ENCODE data around the gene CDCP1. TPM values are rescaled to one million over a fixed set of nuclear protein-coding genes. Genes with fewer than 3 reads are reported as not detected.

Gene CDCP1
- total RNA-seq, 1 donor, result 7.6 TPM

- Histone ChIP-seq H4K20me1 (ENCODE audit: insufficient read depth, low read length) (no peaks in the 10 kb centered on the region), H3K4me2 (ENCODE audit: insufficient read depth, low read length) (no peak overlapping the region), H3K27ac (ENCODE audit: low read depth, low read length) (no peak overlapping the region), H3K4me1 (ENCODE audit: insufficient read depth, low read length) (peaks cover 16% of the 10 kb centered on the region), H3K27me3 (ENCODE audit: insufficient read depth, low read length) (no peaks in the 10 kb centered on the region), H3K79me2 (ENCODE audit: insufficient read depth, low read length) (no peaks in the 10 kb centered on the region), H2AFZ (ENCODE audit: low read length) (no peak overlapping the region), H3K36me3 (ENCODE audit: insufficient read depth, low read length) (no peaks in the 10 kb centered on the region), H3K4me3 (ENCODE audit: insufficient read depth, low read length) (no peak overlapping the region), H3K9me3 (ENCODE audit: low read depth, low read length) (no peaks in the 10 kb centered on the region)
- TF ChIP-seq CTCF (IDR thresholded peaks at IDR 0.05; ENCODE audit: extremely low read depth, low read depth, low read length), result no peak
- no peak for DNase-seq (ENCODE audit: insufficient read length, low spot score, missing footprints)
Observed at GRCh38 chr3:45185461-45185860, 39.3 kb upstream of the CDCP1 start.

- Histone ChIP-seq H3K9me3 (ENCODE audit: low read depth, low read length) (no peaks in the 10 kb centered on the region), H4K20me1 (ENCODE audit: insufficient read depth, low read length) (no peaks in the 10 kb centered on the region), H3K27ac (ENCODE audit: low read depth, low read length) (no peak overlapping the region), H3K27me3 (ENCODE audit: insufficient read depth, low read length) (no peaks in the 10 kb centered on the region), H3K4me1 (ENCODE audit: insufficient read depth, low read length) (peaks cover 20% of the 10 kb centered on the region), H3K4me2 (ENCODE audit: insufficient read depth, low read length) (no peak overlapping the region), H3K36me3 (ENCODE audit: insufficient read depth, low read length) (no peaks in the 10 kb centered on the region), H2AFZ (ENCODE audit: low read length) (no peak overlapping the region), H3K79me2 (ENCODE audit: insufficient read depth, low read length) (no peaks in the 10 kb centered on the region), H3K4me3 (ENCODE audit: insufficient read depth, low read length) (no peak overlapping the region)
- TF ChIP-seq CTCF (IDR thresholded peaks at IDR 0.05; ENCODE audit: extremely low read depth, low read depth, low read length), result no peak
- DNase-seq (ENCODE audit: insufficient read length, low spot score, missing footprints), result no peak
Observed at GRCh38 chr3:45185052-45185451, 38.9 kb upstream of the CDCP1 start.

- Histone ChIP-seq H3K36me3 (ENCODE audit: insufficient read depth, low read length) (no peaks in the 10 kb centered on the region), H3K4me2 (ENCODE audit: insufficient read depth, low read length) (no peak overlapping the region), H3K9me3 (ENCODE audit: low read depth, low read length) (no peaks in the 10 kb centered on the region), H2AFZ (ENCODE audit: low read length) (no peak overlapping the region), H3K79me2 (ENCODE audit: insufficient read depth, low read length) (no peaks in the 10 kb centered on the region), H3K4me3 (ENCODE audit: insufficient read depth, low read length) (no peak overlapping the region), H4K20me1 (ENCODE audit: insufficient read depth, low read length) (no peaks in the 10 kb centered on the region), H3K4me1 (ENCODE audit: insufficient read depth, low read length) (peaks cover 26% of the 10 kb centered on the region), H3K27me3 (ENCODE audit: insufficient read depth, low read length) (no peaks in the 10 kb centered on the region), H3K27ac (ENCODE audit: low read depth, low read length) (peak overlapping the region; percentile 36)
- DNase-seq (ENCODE audit: insufficient read length, low spot score, missing footprints), result no peak
- TF ChIP-seq CTCF (IDR thresholded peaks at IDR 0.05; ENCODE audit: extremely low read depth, low read depth, low read length), result no peak
Observed at GRCh38 chr3:45183872-45184262, 37.7 kb upstream of the CDCP1 start.

GRCh38 chr3:45182915-45183871 lies 37.0 kb upstream of the CDCP1 start:
- Histone ChIP-seq H3K4me1 (ENCODE audit: insufficient read depth, low read length) (peaks cover 32% of the 10 kb centered on the region), H3K79me2 (ENCODE audit: insufficient read depth, low read length) (no peaks in the 10 kb centered on the region), H3K27ac (ENCODE audit: low read depth, low read length) (peak overlapping the region; percentile 36), H3K4me3 (ENCODE audit: insufficient read depth, low read length) (no peak overlapping the region), H3K27me3 (ENCODE audit: insufficient read depth, low read length) (no peaks in the 10 kb centered on the region), H4K20me1 (ENCODE audit: insufficient read depth, low read length) (no peaks in the 10 kb centered on the region), H3K9me3 (ENCODE audit: low read depth, low read length) (no peaks in the 10 kb centered on the region), H3K4me2 (ENCODE audit: insufficient read depth, low read length) (peak overlapping the region; percentile 20), H3K36me3 (ENCODE audit: insufficient read depth, low read length) (no peaks in the 10 kb centered on the region), H2AFZ (ENCODE audit: low read length) (no peak overlapping the region)
- DNase-seq (ENCODE audit: insufficient read length, low spot score, missing footprints), result peak; percentile 74
- no peak for TF ChIP-seq CTCF (IDR thresholded peaks at IDR 0.05; ENCODE audit: extremely low read depth, low read depth, low read length)

Measured in osteoblast (primary cell).